ENCODE data around the gene LCE1A.

Gene LCE1A

DNA sequence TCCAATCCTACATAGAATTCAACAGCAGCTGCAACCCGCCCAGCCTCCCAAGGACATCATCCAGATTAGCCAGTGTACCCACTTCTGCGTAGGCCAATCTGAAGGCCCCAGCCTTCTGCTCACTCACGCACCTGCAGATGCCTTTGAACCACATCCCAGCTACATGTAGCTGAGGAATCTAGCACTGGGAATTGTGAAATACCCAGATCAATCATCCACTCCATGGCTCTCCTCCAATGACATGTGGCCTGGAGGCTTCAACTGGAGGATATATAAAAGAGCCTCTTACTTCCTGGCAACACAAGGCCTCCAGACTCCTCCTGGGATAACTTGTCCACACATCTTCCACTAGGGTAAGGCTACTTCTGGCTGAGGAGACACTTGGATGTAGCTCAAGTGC is 15.3 kb downstream of the LCE1A start, which contains the start of gene LCE6A:
LCE6A (plus strand) TSS at position 301 of the 400 bp plus-strand sequence. CDS start 665 bp downstream, outside the sequence.
- TF ChIP-seq, protein P1, sequence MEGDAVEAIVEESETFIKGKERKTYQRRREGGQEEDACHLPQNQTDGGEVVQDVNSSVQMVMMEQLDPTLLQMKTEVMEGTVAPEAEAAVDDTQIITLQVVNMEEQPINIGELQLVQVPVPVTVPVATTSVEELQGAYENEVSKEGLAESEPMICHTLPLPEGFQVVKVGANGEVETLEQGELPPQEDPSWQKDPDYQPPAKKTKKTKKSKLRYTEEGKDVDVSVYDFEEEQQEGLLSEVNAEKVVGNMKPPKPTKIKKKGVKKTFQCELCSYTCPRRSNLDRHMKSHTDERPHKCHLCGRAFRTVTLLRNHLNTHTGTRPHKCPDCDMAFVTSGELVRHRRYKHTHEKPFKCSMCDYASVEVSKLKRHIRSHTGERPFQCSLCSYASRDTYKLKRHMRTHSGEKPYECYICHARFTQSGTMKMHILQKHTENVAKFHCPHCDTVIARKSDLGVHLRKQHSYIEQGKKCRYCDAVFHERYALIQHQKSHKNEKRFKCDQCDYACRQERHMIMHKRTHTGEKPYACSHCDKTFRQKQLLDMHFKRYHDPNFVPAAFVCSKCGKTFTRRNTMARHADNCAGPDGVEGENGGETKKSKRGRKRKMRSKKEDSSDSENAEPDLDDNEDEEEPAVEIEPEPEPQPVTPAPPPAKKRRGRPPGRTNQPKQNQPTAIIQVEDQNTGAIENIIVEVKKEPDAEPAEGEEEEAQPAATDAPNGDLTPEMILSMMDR (IDR thresholded peaks at IDR 0.05): no peak
- no peak within 1 kb of the TSS for H3K27ac ChIP-seq
- no peak within 1 kb of the TSS for H3K4me3 ChIP-seq
- DNase-seq (ENCODE audit: low spot score): no peak

DNA sequence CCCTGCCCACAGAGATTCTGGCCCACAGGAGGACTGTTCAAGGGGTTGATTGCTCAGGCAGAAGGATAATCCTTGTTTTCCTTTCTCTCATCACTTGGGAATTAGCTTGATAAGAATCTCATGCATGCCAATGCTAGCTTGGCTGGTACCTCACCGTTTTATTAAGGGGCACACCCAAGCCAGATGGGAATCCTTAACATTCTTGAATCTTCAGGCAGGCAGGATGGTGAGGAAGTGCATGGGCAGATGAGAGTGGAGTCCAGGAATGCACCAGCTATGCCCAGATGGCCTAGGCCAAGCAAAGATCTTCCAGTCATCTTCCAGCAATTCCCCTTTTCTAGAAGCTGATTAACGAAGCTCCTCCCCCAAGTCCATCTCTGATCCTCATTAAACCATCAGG is 28.4 kb downstream of the LCE1A start:
- Histone ChIP-seq H3K4me3 (no peak overlapping the region), H3K27ac (no peak overlapping the region)
- no peak for DNase-seq (ENCODE audit: low spot score)
- TF ChIP-seq, protein P1 (IDR thresholded peaks at IDR 0.05): no peak

DNA sequence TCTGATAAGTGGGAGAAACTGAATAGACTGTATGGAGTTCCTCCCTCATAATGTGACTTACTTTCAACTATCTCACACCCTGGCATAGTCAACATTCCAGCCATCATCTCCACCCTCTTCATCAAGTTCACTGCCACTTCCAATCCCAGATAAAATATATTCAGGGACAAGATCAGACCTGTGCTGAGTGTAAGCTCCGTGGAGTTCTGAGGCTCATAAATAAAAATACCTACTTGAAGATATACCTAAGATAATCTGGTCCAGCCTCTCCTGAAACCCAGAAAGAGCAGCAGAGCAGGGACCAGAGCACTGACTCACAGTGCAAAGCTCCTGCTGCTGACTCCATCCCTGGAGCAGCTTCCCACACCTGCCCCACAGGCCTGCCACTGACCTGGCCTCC is 30.8 kb downstream of the LCE1A start:
- DNase-seq (ENCODE audit: low spot score): no peak
- Histone ChIP-seq H3K27ac (no peak overlapping the region), H3K4me3 (no peak overlapping the region)
- TF ChIP-seq, protein P1 (IDR thresholded peaks at IDR 0.05): no peak

DNA sequence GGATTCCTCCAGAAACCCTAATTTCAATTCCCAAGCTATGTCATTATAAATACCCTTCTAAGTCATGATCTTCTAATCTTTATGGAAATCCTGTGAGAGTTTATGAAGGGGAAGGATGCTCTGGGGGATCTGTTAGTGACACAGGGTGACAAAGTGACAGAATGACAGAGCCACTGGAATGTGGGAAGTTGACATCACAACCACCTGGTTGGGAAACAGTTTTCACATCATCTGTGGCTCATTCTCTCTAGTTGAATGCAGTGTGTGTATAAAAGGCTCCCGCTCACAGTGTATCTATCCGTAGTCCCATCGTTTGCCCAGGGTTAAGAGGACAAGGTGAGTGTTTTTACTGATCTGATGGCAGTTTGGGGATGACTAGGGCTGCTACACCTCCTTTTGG is 32.4 kb downstream of the LCE1A start, which contains the start of gene LCE7A:
LCE7A (plus strand) TSS at position 301 of the 400 bp plus-strand sequence. CDS start 702 bp downstream, outside the sequence.
- TF ChIP-seq, protein P1 (IDR thresholded peaks at IDR 0.05): no peak

DNA sequence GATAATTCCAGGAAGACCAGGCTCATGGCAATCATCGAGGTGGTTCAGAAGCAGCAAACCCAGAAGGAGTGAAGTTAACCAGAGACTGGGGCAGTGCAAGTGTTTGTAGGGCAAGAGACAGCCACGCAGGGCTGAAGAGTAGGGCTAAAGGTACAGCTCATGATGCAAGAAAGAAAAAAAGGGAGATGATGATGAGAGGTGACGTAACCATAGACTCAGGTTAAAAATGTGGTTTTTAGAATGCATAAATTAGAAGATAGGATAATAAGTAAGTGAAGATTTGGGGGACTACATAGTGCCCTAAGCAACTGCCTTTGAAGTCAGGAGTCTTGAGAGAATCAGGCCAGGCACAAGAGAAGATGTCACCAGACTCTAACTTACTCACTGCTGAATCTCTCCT is 32.9 kb downstream of the LCE1A start:
- TF ChIP-seq, protein P1 (IDR thresholded peaks at IDR 0.05): no peak
- Histone ChIP-seq H3K27ac (no peak overlapping the region), H3K4me3 (no peak overlapping the region)
- no peak for DNase-seq (ENCODE audit: low spot score)

More for the DNA sequence above, 32.4 kb downstream of the LCE1A start, which contains the start of gene LCE7A:
- Histone ChIP-seq H3K27ac (no peak within 1 kb of the TSS), H3K4me3 (no peak within 1 kb of the TSS)
- no peak for DNase-seq (ENCODE audit: low spot score)

DNA sequence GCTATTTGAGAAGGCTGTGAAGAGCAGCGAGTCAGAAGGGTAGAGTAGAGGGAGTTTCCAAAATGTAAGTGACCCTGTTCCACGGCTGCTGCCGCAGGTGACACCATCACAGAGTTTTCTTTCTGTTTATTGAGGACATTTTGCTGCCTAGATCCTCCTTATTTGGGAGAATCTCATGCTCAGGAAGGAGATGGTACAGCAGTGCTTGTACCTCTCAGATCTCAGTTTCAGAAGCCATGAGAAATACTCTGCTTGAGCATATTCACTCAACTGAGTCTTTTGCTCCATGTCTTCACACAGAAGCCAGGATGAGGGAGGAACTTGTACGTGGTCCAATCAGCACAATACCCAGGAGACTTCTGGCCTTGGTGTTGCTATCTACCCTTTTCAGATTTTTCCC is 34.1 kb downstream of the LCE1A start:
- no peak overlapping the region for H3K27ac ChIP-seq
- TF ChIP-seq, protein P1 (IDR thresholded peaks at IDR 0.05): no peak
- H3K4me3 ChIP-seq: no peak overlapping the region
- DNase-seq (ENCODE audit: low spot score): no peak

DNA sequence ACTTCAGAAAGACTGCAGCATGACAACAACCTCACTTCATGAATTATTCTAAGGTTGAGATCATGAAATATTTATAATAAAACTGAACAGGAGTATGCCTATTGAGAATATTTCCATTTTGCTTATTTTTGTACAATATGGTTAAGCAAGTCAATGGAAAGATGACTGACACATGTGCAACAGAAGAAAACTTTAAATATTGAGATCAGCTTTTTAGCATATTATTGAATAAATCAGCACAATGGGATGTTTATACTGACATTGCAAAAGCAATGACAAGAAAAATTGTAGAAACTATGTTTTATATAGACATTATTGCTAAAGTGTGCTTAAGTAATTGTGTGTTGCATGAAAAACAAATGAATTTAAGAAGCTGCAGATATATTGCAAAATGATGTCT is 37.2 kb downstream of the LCE1A start:
- no peak overlapping the region for H3K27ac ChIP-seq
- DNase-seq (ENCODE audit: low spot score): no peak
- H3K4me3 ChIP-seq: no peak overlapping the region
- TF ChIP-seq, protein P1 (IDR thresholded peaks at IDR 0.05): no peak

Measured in coronary artery (tissue), 2 donors.